HG03108 (cell line): ENCODE results near the gene CFAP251.
"Not testable (repeated sequence)": the region's sequence is repeated elsewhere in the genome, so short reads cannot be mapped to it uniquely, and the experiment has no call there.

Source experiments
- ATAC-seq: cut with Tn5 transposase; IDR thresholded peaks from one replicate; pipeline ENCODE4 v1.9.1; 2021; ENCODE audit warnings: moderate library complexity; ENCODE audit not compliant: unreplicated experiment

CFAP251 gene

GRCh38 chr12:121908702-121909101 lies 9.7 kb upstream of the CFAP251 start:
- no peak for ATAC-seq

- no peak for ATAC-seq
These were observed 6.4 kb upstream of the CFAP251 start for GRCh38 chr12:121911824-121912585.

- no peak for ATAC-seq
These were observed 2.5 kb upstream of the CFAP251 start for GRCh38 chr12:121915841-121916321.

- no peak for ATAC-seq
These were observed 1.7 kb upstream of the CFAP251 start for GRCh38 chr12:121916719-121917118.

- ATAC-seq: no peak
These were observed 267 bp downstream of the CFAP251 start for GRCh38 chr12:121918679-121919038.

GRCh38 chr12:121921066-121921465 lies 2.7 kb downstream of the CFAP251 start:
- no peak for ATAC-seq

- ATAC-seq: no peak
These were observed 6.9 kb downstream of the CFAP251 start for GRCh38 chr12:121925358-121925695.

GRCh38 chr12:121926874-121927706 lies 8.7 kb downstream of the CFAP251 start:
- no peak for ATAC-seq

- ATAC-seq: no peak
These were observed 9.4 kb downstream of the CFAP251 start for GRCh38 chr12:121927813-121928212.

- ATAC-seq: not testable (repeated sequence)
These were observed 11.2 kb downstream of the CFAP251 start for GRCh38 chr12:121929545-121929944.

GRCh38 chr12:121930862-121931261 lies 12.5 kb downstream of the CFAP251 start:
- ATAC-seq: no peak

- ATAC-seq: no peak
These were observed 13.8 kb downstream of the CFAP251 start for GRCh38 chr12:121932176-121932536.

GRCh38 chr12:121932914-121933521 lies 14.6 kb downstream of the CFAP251 start:
- ATAC-seq: no peak

- ATAC-seq: no peak
These were observed 15.3 kb downstream of the CFAP251 start for GRCh38 chr12:121933522-121934308.

GRCh38 chr12:121934309-121934664 lies 15.9 kb downstream of the CFAP251 start:
- ATAC-seq: no peak

- no peak for ATAC-seq
These were observed 19.3 kb downstream of the CFAP251 start for GRCh38 chr12:121937654-121938053.

GRCh38 chr12:121939186-121939585 lies 20.8 kb downstream of the CFAP251 start:
- peak; percentile 74 for ATAC-seq

GRCh38 chr12:121939992-121940766 lies 21.8 kb downstream of the CFAP251 start:
- no peak for ATAC-seq

GRCh38 chr12:121942145-121942718 lies 23.8 kb downstream of the CFAP251 start:
- no peak for ATAC-seq

GRCh38 chr12:121943926-121944325 lies 25.5 kb downstream of the CFAP251 start:
- ATAC-seq: no peak
